ENCODE measurements around the gene LRRC8D. TPM values are rescaled to one million over a fixed set of nuclear protein-coding genes. Genes with fewer than 3 reads are reported as not detected.

Gene LRRC8D
- total RNA-seq, 2 donors from 2014 or later: 9.0 to 10.9 TPM

DNA sequence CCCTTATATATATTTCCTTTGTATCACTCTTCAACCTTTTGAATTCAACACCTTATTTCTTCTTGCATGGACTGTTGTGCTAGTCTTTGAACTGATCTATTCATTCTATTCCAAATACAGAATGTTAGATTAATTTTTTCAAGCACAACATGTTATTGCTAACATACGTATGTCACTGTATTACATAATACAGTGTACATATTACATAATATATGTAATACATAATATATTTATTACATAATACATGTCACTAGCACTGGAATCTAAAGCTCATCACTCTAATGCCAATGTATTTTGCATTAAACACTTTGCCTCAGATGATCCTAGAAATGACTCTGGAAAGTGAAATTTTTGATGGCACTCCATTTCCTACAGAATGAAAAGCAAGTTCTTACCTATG lies 59.8 kb downstream of the LRRC8D start:
- no peak for TF ChIP-seq CTCF (IDR thresholded peaks at IDR 0.05)
- H3K36me3 ChIP-seq: no peaks in the 10 kb centered on the region
- DNase-seq (ENCODE audit: low spot score): no peak
- H3K27me3 ChIP-seq: no peaks in the 10 kb centered on the region
- H3K4me3 ChIP-seq: no peak overlapping the region
- no peaks in the 10 kb centered on the region for H3K9me3 ChIP-seq
- no peak overlapping the region for H3K27ac ChIP-seq
- H3K4me1 ChIP-seq: peaks cover 0 to 21% of the 10 kb centered on the region in 2 donors

DNA sequence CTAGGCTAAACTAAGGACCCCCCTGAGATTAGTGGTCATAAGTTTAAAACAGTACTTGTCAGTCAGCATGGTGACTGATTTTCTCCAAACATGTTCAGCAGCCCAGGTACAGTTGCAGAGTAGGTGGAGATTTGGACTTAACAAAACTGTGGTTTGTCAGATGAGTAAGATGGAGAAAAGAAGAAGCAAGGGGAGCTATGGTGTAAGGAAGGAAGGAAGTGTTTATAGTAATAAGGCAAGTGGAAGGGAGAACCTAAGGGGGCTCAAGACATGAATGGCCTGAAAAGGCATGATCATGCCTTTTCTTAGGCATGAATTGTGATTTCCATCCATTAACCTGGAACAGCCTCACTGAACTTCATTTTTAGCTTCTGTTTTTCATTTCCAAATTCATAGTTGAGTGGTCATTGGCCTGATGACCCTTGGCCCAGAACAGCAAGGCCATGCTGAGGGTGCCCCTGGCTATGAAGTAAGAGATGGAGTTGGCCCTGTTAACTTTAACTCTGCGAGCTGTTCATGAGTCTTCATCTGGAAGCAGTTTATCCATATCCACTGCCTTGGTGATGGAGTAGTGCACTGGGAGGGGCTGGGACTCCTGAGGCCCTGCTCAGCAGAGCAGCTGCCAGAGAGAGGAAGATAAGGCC lies 60.7 kb downstream of the LRRC8D start:
- H3K4me3 ChIP-seq: no peak overlapping the region
- no peaks in the 10 kb centered on the region for H3K36me3 ChIP-seq
- H3K27me3 ChIP-seq: no peaks in the 10 kb centered on the region
- peaks cover 0 to 16% of the 10 kb centered on the region in 2 donors for H3K4me1 ChIP-seq
- no peak for TF ChIP-seq CTCF (IDR thresholded peaks at IDR 0.05)
- H3K27ac ChIP-seq: no peak overlapping the region
- H3K9me3 ChIP-seq: no peaks in the 10 kb centered on the region
- DNase-seq (ENCODE audit: low spot score): no peak

DNA sequence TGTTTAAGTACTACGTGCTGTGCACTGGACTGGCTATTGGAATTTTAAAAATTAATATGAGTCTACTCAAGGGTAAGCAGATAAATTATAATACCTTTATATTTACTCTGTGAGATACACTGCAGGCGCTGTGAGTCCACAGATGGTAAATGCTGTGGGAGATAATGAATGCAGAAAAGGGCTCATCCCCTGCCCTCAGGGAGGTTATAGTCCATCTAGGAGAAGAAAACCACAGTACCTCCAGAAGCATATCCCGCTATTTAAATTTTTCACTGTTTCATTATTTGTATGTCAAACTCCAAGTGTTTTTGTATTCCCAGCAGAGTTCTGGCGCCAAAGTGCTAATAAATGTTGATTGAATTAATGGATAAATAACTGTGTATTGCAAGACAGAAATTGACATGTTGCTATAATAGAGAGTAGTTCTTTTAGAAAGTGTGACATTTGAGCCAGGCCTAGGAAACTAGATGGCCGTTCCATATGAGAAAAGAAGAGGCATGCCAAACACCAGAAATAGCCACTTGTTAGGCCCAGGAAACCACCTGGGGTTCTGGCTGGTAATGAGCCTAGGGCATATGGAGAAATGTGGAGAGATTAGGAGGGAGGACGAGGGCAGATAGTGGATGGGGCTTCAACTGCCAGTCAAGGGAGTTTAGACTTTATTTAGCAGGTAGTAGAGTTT lies 61.7 kb downstream of the LRRC8D start:
- Histone ChIP-seq H3K27me3 (no peaks in the 10 kb centered on the region), H3K4me1 (peaks cover 0 to 14% of the 10 kb centered on the region in 2 donors), H3K4me3 (no peak overlapping the region), H3K9me3 (no peaks in the 10 kb centered on the region), H3K27ac (no peak overlapping the region), H3K36me3 (no peaks in the 10 kb centered on the region)
- no peak for DNase-seq (ENCODE audit: low spot score)
- no peak for TF ChIP-seq CTCF (IDR thresholded peaks at IDR 0.05)

- H3K36me3 ChIP-seq: no peaks in the 10 kb centered on the region
- H3K4me1 ChIP-seq: peaks cover 0 to 12% of the 10 kb centered on the region in 2 donors
- H3K27ac ChIP-seq: no peak overlapping the region
- no peak overlapping the region for H3K4me3 ChIP-seq
- no peak for TF ChIP-seq CTCF (IDR thresholded peaks at IDR 0.05)
- no peaks in the 10 kb centered on the region for H3K9me3 ChIP-seq
- H3K27me3 ChIP-seq: no peaks in the 10 kb centered on the region
- DNase-seq (ENCODE audit: low spot score): no peak
These were observed 62.2 kb downstream of the LRRC8D start for GRCh38 chr1:89883030-89883379.

DNA sequence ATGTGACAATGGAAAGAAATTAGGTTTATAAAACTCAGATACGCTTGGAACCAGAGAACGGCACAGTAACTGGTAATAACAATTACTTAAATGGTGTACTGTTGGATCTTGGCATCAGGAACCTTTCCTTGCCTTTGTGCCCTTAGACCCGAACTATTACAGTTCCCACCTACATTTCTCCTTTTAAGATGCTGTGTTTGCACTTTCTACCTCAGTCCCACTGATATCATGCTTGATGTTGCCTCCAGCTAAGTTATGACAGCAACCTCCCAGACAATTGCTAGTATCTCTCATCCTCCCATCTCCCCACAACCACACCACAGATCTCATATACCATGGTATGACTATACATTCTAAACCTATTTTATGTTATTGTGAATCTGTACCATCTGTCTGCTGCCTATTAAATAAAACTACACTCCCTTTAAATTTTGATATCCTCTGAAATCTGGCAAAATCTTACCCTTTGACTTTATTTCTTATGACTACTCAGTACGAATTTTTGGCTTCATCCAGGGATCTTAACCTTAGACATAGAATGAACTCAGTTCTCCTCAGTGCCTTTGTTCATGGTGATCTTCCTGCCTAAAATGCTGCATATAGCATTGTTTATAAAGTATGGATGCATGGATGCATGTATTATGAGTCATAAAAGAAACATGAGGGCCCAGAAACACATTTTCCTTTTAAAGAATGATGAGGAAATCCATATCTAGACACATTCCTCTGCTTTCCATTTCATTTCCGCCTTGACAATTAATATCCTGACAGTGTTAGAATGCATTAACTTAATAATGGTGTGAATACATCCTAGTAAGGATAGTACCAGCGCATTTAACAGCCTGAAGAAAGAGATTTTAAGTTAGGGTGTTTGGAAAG lies 64.1 kb downstream of the LRRC8D start:
- no peak for TF ChIP-seq CTCF (IDR thresholded peaks at IDR 0.05)
- Histone ChIP-seq H3K27me3 (no peaks in the 10 kb centered on the region), H3K27ac (no peak overlapping the region), H3K4me3 (no peak overlapping the region), H3K4me1 (peaks cover 0 to under 1% of the 10 kb centered on the region in 2 donors), H3K36me3 (no peaks in the 10 kb centered on the region), H3K9me3 (no peaks in the 10 kb centered on the region)
- no peak for DNase-seq (ENCODE audit: low spot score)
